Heart left ventricle (tissue), 13 donors: ENCODE data around the gene SAPCD1.

Source experiments
- CTCF ChIP-seq, 12 donors: fragments of 200-600 bp; sonication (generic) in 4 of 12; IDR thresholded peaks; one replicate each; pipeline versions ENCODE4 v1.5.0 to v1.8.0; 2018 to 2022; ENCODE audit warnings: antibody characterized with exemption in 12 of 12, mild to moderate bottlenecking in 5 of 12
- POLR2A ChIP-seq, 2 donors: fragments of 450-650 bp; IDR thresholded peaks; one replicate each; pipeline ENCODE4 v1.6.1; 2017; ENCODE audit warnings: antibody characterized with exemption in 2 of 2, mild to moderate bottlenecking in 2 of 2, moderate library complexity in 2 of 2
- donor health status: ischemic (EF 13 %, LVEDD 7.1; RV severe dilation, severe dysfunction).
- donor health status: DM: no; HTN: yes; CAD: no.
- donor health status: DM: no; HTN: no; CAD: no.
- donor health status: ischemic (EF 25% LVEDD 6.9; RV normal size, moderate dysfunction).
- donor health status: ischemic (EF 25% LVEDD 5.7; RV mildly dilated, moderate dysfunction).
- donor health status: ischemic (EF 35%, LVEDD 5.7; RV mildly dilated, moderate dysfunction).
- donor health status: nonischemic (EF 11% LVEDD 7.7; RV severe dilation, severe dysfunction).
- donor health status: DM: yes; HTN: yes; CAD: no.
- donor health status: PGD.
- donor health status: ischemic (EF 29% LVEDD 5.4; RV normal size, mild dysfunction).
- donor health status: nonischemic (EF 23%, LVEDD 6.1; RV moderate dilation, normal function).

GRCh38 chr6:31723245-31723979, 39.0 kb upstream of the SAPCD1 start, which contains the start of gene MPIG6B:
- TF ChIP-seq CTCF (IDR thresholded peaks at IDR 0.05) (no peak), POLR2A (IDR thresholded peaks at IDR 0.05) (no peak)
